ENCODE data around the gene CST11.

Gene CST11

GRCh38 chr20:23453549-23454543 lies 1.2 kb upstream of the CST11 start:
- DNase-seq = no peak

DNA sequence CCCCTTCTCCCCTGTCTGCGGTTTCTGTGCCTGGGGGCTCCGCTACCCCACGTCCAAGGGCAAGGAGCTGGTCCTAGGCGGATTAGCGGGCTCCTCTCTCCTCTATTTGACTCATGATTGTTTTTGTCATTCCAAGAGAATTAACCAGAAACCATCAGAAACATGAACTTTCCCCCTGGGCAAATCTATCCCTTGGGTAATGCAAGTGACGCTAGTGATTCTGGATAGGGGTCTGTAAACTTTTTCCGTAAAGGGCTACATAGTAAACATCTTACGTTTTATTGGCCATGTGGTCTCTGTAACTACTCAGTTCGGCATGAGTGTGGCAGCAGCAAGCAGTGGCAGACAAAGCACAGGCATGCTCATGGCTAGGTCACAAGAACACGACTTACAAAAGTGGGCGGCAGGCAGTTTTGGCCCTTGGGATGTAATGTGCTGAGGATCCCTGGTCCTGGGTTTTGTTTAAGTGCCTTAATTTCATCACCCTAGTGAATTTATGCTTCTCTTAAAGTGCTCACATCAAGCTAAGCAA lies 654 bp downstream of the CST11 start:
- no peak for DNase-seq

- DNase-seq = no peak
These were observed 1.8 kb downstream of the CST11 start for GRCh38 chr20:23450877-23451276.

GRCh38 chr20:23449421-23449820 lies 3.3 kb downstream of the CST11 start:
- DNase-seq = no peak

GRCh38 chr20:23448167-23448566 lies 4.5 kb downstream of the CST11 start:
- no peak for DNase-seq

GRCh38 chr20:23446505-23446904 lies 6.2 kb downstream of the CST11 start:
- DNase-seq = peak; percentile 24

GRCh38 chr20:23445596-23446217 lies 7.0 kb downstream of the CST11 start:
- DNase-seq = no peak

- no peak for DNase-seq
These were observed 7.8 kb downstream of the CST11 start for GRCh38 chr20:23444859-23445258.

DNA sequence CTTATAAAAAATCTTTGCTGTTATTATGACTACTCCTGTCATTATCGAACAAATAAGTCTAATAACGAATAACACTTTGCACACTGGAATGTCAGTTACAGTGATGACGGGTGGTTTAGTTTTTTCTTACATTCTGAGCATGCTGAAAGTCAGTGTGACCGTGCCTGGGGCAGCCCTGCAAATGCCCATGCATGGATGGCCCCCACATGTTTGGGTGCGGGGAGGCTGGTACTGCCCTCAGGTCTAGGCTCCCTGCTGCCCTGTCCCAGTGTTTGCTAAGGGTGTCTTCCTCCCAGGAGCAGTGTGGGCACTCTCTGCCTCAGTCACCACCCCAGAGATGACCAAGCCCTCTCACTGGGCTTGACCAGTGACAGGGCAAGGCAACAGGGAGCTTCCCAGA lies 10.2 kb downstream of the CST11 start:
- DNase-seq = no peak

DNA sequence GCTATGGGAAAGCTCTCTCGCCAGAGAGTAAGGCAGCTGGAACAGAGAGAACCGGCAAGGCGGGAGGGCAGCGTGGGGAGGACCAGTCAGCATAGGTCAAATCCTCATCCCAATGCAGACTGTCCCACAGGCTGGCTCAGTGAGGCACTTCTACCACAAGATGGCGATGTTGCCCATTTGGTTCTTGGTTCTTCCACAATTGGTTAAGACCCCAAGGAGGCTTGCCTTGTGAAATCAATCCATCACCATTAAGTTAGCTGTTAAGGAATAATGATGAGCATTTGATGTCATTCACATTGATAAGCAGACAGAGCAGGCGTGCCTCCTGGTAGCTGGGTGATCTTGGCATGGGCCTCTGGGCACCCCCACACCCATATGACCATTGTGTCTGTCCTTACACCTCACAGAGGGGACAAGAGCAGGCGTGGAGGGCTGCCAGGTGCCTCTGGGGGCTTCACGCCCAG lies 10.8 kb downstream of the CST11 start:
- peak; percentile 36 for DNase-seq

DNA sequence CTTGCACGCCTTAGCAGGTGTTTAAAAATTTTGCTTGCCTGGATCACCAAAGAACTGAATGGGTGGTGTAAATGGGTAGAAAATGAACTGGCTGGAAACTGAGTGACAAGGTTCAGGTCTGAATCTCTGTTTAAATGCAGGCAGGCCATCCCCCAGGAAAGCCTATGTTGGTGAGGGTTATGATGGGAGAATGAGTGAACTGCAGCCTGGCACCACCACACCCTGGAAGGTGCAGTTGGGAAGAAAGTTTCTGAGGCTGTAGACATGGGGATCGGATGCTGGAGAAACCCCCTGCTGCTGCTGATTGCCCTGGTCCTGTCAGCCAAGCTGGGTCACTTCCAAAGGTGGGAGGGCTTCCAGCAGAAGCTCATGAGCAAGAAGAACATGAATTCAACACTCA lies 12.7 kb downstream of the CST11 start:
- no peak for DNase-seq

- no peak for DNase-seq
These were observed 14.0 kb downstream of the CST11 start for GRCh38 chr20:23438661-23439060.

GRCh38 chr20:23437126-23437899 lies 15.4 kb downstream of the CST11 start:
- no peak for DNase-seq

GRCh38 chr20:23436681-23437080 lies 16.0 kb downstream of the CST11 start:
- DNase-seq = no peak

DNA sequence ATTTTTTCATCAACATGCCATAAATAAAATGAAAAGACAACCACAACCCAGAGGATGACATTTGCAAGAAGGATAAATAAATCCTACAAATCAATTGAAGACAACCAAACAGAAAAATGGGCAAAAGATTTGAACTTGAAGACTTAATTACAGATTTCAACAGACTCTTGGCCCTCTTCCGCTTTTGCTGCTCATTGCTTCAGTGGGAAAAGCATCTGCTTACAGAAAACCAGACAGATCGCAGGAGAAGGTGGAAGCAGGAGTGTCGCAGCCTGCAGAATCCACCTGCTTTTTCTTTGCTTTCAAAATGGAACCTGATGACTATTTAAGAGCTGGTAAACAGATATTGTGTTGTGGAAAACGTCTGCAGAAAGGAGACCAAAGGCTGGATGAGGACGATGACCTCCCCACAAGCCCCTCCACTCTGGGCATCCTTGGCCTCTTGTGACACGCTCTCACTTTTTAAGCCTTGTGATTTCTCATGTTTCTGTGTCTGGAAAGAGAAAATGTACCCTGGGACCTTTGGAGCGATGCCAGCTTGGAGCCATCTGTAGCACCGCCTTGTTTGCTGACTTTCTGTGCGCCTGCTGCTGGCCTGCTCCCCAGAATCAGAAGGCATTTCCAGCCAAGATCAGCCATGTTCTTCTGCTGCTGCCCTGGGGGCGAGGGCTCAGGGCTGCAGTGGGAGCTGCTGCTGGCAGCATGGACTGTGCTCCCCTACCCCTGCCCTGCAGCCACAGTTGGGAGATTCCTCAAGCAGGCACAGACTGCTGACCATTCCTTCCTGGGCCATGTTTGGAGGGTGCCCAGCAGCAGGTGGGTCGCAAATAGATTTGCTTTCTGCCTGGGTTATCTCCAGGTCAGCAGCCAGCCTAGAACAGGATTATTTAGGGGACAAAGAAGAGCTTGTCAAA lies 16.8 kb downstream of the CST11 start:
- no peak for DNase-seq

GRCh38 chr20:23434521-23435313 lies 18.0 kb downstream of the CST11 start:
- no peak for DNase-seq

- DNase-seq = no peak
These were observed 19.0 kb downstream of the CST11 start for GRCh38 chr20:23433628-23434027.

DNA sequence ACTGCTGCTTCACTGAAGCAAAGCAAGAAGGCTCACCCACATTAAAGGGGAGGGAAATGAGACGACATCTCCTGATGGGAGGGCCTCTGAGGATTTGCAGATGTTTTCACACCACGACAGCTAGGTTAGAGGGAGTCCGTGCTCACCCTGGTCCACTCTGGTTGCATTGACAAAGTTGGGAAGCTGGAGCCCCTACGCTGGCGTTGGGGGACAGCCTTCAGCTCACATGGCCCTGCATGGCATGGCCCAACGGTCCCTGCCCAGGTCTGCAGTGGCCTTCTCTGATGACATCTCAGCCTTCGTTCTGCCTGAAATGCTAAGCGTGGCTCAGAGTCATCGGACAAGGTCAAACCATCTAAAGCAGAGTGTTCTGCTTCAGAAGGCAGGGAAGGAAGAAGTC lies 27.5 kb downstream of the CST11 start:
- no peak for DNase-seq

- DNase-seq = peak; percentile 94
These were observed 31.4 kb downstream of the CST11 start, which contains the start of gene NAPB for GRCh38 chr20:23420943-23421931. Gene NAPB, minus strand, starts transcription at chr20:23421488. Its CDS starts 86 bp downstream, at chr20:23421402.

All from stimulated activated CD4-positive, alpha-beta T cell treated with anti-CD3 and anti-CD28 coated beads, Interleukin-4, amount 100 ng/mL, for 1 hour (primary cell).